ENCODE data around the gene SZRD1. TPM values are rescaled to one million over a fixed set of nuclear protein-coding genes. Genes with fewer than 3 reads are reported as not detected.

The SZRD1 gene
- total RNA-seq, 2 donors from 2014 or later: 119 to 140 TPM

DNA sequence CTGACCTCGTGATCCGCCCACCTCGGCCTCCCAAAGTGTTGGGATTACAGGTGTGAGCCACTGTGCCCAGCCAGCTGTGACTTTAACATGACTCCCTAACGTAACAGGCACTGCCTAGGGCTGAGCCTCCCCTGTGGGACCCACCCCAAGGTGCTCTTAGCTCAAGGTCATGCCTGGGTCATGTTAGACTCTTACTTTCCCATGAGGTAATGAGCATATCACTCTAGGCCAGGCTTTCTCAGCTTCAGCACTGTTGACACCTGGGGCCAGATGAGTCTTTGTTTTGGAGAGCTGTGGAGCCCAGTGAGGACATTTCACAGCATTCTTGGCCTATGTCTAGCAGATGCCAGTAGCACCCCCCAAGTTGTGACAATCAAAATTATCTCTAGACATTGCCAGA lies 78.0 kb downstream of the SZRD1 start:
- H3K4me1 ChIP-seq: peaks cover 5% of the 10 kb centered on the region

GRCh38 chr1:16446116-16446515 lies 79.1 kb downstream of the SZRD1 start:
- H3K27me3 ChIP-seq: no peaks in the 10 kb centered on the region
- no peak for DNase-seq
- no peak overlapping the region for H3K27ac ChIP-seq
- H3K4me3 ChIP-seq: no peak overlapping the region
- intact Hi-C loops (cut with DNase I): no loop called here
- TF ChIP-seq, protein P1, sequence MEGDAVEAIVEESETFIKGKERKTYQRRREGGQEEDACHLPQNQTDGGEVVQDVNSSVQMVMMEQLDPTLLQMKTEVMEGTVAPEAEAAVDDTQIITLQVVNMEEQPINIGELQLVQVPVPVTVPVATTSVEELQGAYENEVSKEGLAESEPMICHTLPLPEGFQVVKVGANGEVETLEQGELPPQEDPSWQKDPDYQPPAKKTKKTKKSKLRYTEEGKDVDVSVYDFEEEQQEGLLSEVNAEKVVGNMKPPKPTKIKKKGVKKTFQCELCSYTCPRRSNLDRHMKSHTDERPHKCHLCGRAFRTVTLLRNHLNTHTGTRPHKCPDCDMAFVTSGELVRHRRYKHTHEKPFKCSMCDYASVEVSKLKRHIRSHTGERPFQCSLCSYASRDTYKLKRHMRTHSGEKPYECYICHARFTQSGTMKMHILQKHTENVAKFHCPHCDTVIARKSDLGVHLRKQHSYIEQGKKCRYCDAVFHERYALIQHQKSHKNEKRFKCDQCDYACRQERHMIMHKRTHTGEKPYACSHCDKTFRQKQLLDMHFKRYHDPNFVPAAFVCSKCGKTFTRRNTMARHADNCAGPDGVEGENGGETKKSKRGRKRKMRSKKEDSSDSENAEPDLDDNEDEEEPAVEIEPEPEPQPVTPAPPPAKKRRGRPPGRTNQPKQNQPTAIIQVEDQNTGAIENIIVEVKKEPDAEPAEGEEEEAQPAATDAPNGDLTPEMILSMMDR (IDR thresholded peaks at IDR 0.05): no peak
- H3K9ac ChIP-seq (ENCODE audit: low read depth in 2 of 2, low read length in 2 of 2): no peak overlapping the region
- peaks cover 5% of the 10 kb centered on the region for H3K4me1 ChIP-seq
- no peaks in the 10 kb centered on the region for H3K9me3 ChIP-seq
- H3K36me3 ChIP-seq: peaks cover 25% of the 10 kb centered on the region

More for the DNA sequence above, 78.0 kb downstream of the SZRD1 start:
- intact Hi-C loops (cut with DNase I): no loop called here
- DNase-seq: no peak
- no peaks in the 10 kb centered on the region for H3K9me3 ChIP-seq
- no peak overlapping the region for H3K9ac ChIP-seq (ENCODE audit: low read depth in 2 of 2, low read length in 2 of 2)
- no peak overlapping the region for H3K4me3 ChIP-seq
- no peaks in the 10 kb centered on the region for H3K27me3 ChIP-seq
- TF ChIP-seq, protein P1 (IDR thresholded peaks at IDR 0.05): no peak
- H3K36me3 ChIP-seq: peaks cover 20% of the 10 kb centered on the region
- no peak overlapping the region for H3K27ac ChIP-seq

GRCh38 chr1:16447641-16448040 lies 80.6 kb downstream of the SZRD1 start:
- Histone ChIP-seq H3K4me1 (no peaks in the 10 kb centered on the region), H3K4me3 (no peak overlapping the region), H3K27me3 (no peaks in the 10 kb centered on the region), H3K27ac (no peak overlapping the region), H3K9me3 (no peaks in the 10 kb centered on the region), H3K9ac (ENCODE audit: low read depth in 2 of 2, low read length in 2 of 2) (no peak overlapping the region), H3K36me3 (peaks cover 35% of the 10 kb centered on the region)
- TF ChIP-seq, protein P1 (IDR thresholded peaks at IDR 0.05): no peak
- intact Hi-C loops (cut with DNase I): no loop called here
- no peak for DNase-seq

Other genes starting within 250 kb of the SZRD1 start
- gene EPHA2, start 211.2 kb upstream of the SZRD1 start, total RNA-seq: 10 to 100 TPM; 15.7 to 40.8 TPM
- gene ARHGEF19, start 154.6 kb upstream of the SZRD1 start, total RNA-seq: 1 to 10 TPM; 5.8 to 9.0 TPM
- gene CPLANE2, start 130.1 kb upstream of the SZRD1 start, total RNA-seq: 10 to 100 TPM in 1 of 2 donors, 1 to 10 TPM in 1; 6.5 to 15.2 TPM
- gene FBXO42, start 14.8 kb upstream of the SZRD1 start, total RNA-seq: 10 to 100 TPM; 15.0 to 17.8 TPM
- gene SPATA21, start 70.2 kb downstream of the SZRD1 start, total RNA-seq: not detected
- gene NECAP2, start 73.5 kb downstream of the SZRD1 start, total RNA-seq: 10 to 100 TPM; 46.4 to 57.7 TPM
- 1,000 to 10,000 TPM; 1,159 to 2,517 TPM for gene RNU1-1, start 147.0 kb downstream of the SZRD1 start, total RNA-seq
- 10 to 100 TPM; 45.2 to 54.3 TPM for gene NBPF1, start 246.3 kb downstream of the SZRD1 start, total RNA-seq